Testis (tissue), 3 donors: ENCODE measurements around the gene DHX16. TPM values are rescaled to one million over a fixed set of nuclear protein-coding genes. Genes with fewer than 3 reads are reported as not detected.

Experiments
- DNase-seq: peaks from one replicate; pipeline ENCODE4 v3.0.0-alpha.2; 2019
- H3K27ac ChIP-seq, 2 donors: fragments of 200-600 bp; sonication (generic); one replicate each; pipeline ENCODE4 v1.5.1; 2019
- H3K27me3 ChIP-seq: fragments of 200-600 bp; sonication (generic); one replicate; pipeline ENCODE4 v1.5.1; 2019
- H3K36me3 ChIP-seq: fragments of 200-600 bp; sonication (generic); one replicate; pipeline ENCODE4 v1.5.1; 2017; ENCODE audit warnings: low read depth; ENCODE audit errors: missing control alignments
- H3K4me1 ChIP-seq: fragments of 200-600 bp; sonication (generic); one replicate; pipeline ENCODE4 v1.5.1; 2019
- H3K4me3 ChIP-seq, 2 donors: fragments of 200-600 bp; sonication (generic); one replicate each; pipeline ENCODE4 v1.5.1; 2017 to 2019
- H3K9me3 ChIP-seq: fragments of 200-600 bp; sonication (generic); one replicate; pipeline ENCODE4 v1.5.1; 2017
- CTCF ChIP-seq, 3 experiments: fragments of 450-650 bp in 2 of 3; fragments of 200-600 bp in 1 of 3; sonication (generic) in 1 of 3; IDR thresholded peaks; one replicate each; pipeline ENCODE4 v1.5.1; 2016 to 2019; ENCODE audit warnings: antibody characterized with exemption in 3 of 3, mild to moderate bottlenecking in 2 of 3, moderate library complexity in 1 of 3
- POLR2A ChIP-seq: fragments of 450-650 bp; IDR thresholded peaks from one replicate; pipeline ENCODE4 v1.6.1; 2017; ENCODE audit warnings: antibody characterized with exemption, mild to moderate bottlenecking, moderate library complexity
- WGBS, 2 donors: methylation state at CpG; one replicate each; pipeline ENCODE4 v1.1.5; 2018; 5-methylcytosine and 5-hydroxymethylcytosine counted together
- intact Hi-C: fragments of 100-400 bp; cut with DNase I; formaldehyde crosslinking; loops from one replicate; pipeline ENCODE4 v1.15.1; 2023; ENCODE audit warnings: low total_unique reads
- polyA plus RNA-seq: library from polyadenylated mRNA; stranded (reverse); fragments of 350-450 nt; fragmentation: Illumina TruSeq; extraction: RNeasy Lipid Tissue Mini Kit (QIAGEN cat#74804); gene quantifications from one replicate; pipeline ENCODE4 v1.2.3, GENCODE V29; 2014; ENCODE audit warnings: low read depth, low replicate concordance; ENCODE audit not compliant: insufficient read depth
- total RNA-seq, 2 donors: library from RNA; depleted of rRNA; stranded (reverse); fragments of >200 nt; gene quantifications; one replicate each; pipeline ENCODE4 v1.2.3, GENCODE V29; 2016

Gene DHX16
- total and polyA plus RNA-seq, 3 donors from 2014 or later = 68.0 to 109 (median 68.0) TPM

- TF ChIP-seq CTCF (IDR thresholded peaks at IDR 0.05) (no peak), POLR2A (no peak)
- no peak for DNase-seq
- H3K4me3 ChIP-seq = no peak overlapping the region
- H3K9me3 ChIP-seq = no peaks in the 10 kb centered on the region
- H3K27ac ChIP-seq = no peak overlapping the region
- WGBS, 2 donors = 46 to 50% methylated on average over 1 of the region's 1 CpG
- intact Hi-C loops = no loop called here
- H3K36me3 ChIP-seq = no peaks in the 10 kb centered on the region
- H3K4me1 ChIP-seq = peaks cover 7% of the 10 kb centered on the region
- H3K27me3 ChIP-seq = no peaks in the 10 kb centered on the region
These were observed 26.8 kb downstream of the DHX16 start for GRCh38 chr6:30645989-30646388.

- intact Hi-C loops = no loop called here
- WGBS, 2 donors = 72 to 82% methylated on average over 5 of the region's 5 CpGs
- H3K27ac ChIP-seq = no peak overlapping the region
- H3K4me3 ChIP-seq = no peak overlapping the region
- no peak for DNase-seq
- no peaks in the 10 kb centered on the region for H3K27me3 ChIP-seq
- H3K36me3 ChIP-seq = no peaks in the 10 kb centered on the region
- TF ChIP-seq POLR2A = no peak
- no peak for TF ChIP-seq CTCF (IDR thresholded peaks at IDR 0.05)
- no peaks in the 10 kb centered on the region for H3K9me3 ChIP-seq
- peaks cover 7% of the 10 kb centered on the region for H3K4me1 ChIP-seq
These were observed 28.0 kb downstream of the DHX16 start for GRCh38 chr6:30644769-30645168.

GRCh38 chr6:30643656-30644055 lies 29.1 kb downstream of the DHX16 start:
- H3K4me1 ChIP-seq = peaks cover 7% of the 10 kb centered on the region
- no peaks in the 10 kb centered on the region for H3K36me3 ChIP-seq
- intact Hi-C loops = no loop called here
- H3K27me3 ChIP-seq = no peaks in the 10 kb centered on the region
- WGBS, 2 donors = 97 to 100% methylated on average over 2 of the region's 2 CpGs
- no peak overlapping the region for H3K27ac ChIP-seq
- DNase-seq = no peak
- H3K9me3 ChIP-seq = no peaks in the 10 kb centered on the region
- no peak overlapping the region for H3K4me3 ChIP-seq
- TF ChIP-seq CTCF (IDR thresholded peaks at IDR 0.05) (no peak), POLR2A (no peak)

- WGBS, 2 donors = 90% methylated on average over 1 of the region's 1 CpG
These were observed 31.8 kb downstream of the DHX16 start for GRCh38 chr6:30641048-30641447.

More at GRCh38 chr6:30641048-30641447, 31.8 kb downstream of the DHX16 start:
- intact Hi-C loops = no loop called here
- Histone ChIP-seq H3K27ac (no peak overlapping the region), H3K4me1 (peaks cover under 1% of the 10 kb centered on the region), H3K9me3 (no peaks in the 10 kb centered on the region), H3K36me3 (no peaks in the 10 kb centered on the region), H3K4me3 (no peak overlapping the region), H3K27me3 (no peaks in the 10 kb centered on the region)
- TF ChIP-seq POLR2A (no peak), CTCF (IDR thresholded peaks at IDR 0.05) (no peak)
- no peak for DNase-seq
